HepG2 (cell line): ENCODE measurements around the gene MAP3K14. TPM values are rescaled to one million over a fixed set of nuclear protein-coding genes. Genes with fewer than 3 reads are reported as not detected.

Source experiments
- ELF1 ChIP-seq: sonication (generic); formaldehyde crosslinking; IDR thresholded peaks from 2 replicates; pipeline ENCODE4 v1.4.0; 2020; ENCODE audit warnings: missing genetic modification reagents
- ELF3 ChIP-seq: IDR thresholded peaks from 2 replicates; pipeline ENCODE4 v1.6.1; 2016; ENCODE audit warnings: missing genetic modification reagents, missing compliant biosample characterization
- ESRRA ChIP-seq: sonication (generic); formaldehyde crosslinking; IDR thresholded peaks from 2 replicates; pipeline ENCODE4 v1.5.1; 2020; ENCODE audit warnings: mild to moderate bottlenecking, low read depth, missing genetic modification reagents
- HIVEP1 ChIP-seq: sonication (generic); formaldehyde crosslinking; IDR thresholded peaks from 2 replicates; pipeline ENCODE4 v1.4.0; 2020; ENCODE audit warnings: mild to moderate bottlenecking, missing genetic modification reagents
- NFYC ChIP-seq: IDR thresholded peaks from 2 replicates; pipeline ENCODE4 v1.6.1; 2016; ENCODE audit warnings: missing genetic modification reagents, missing compliant biosample characterization
- TAF1 ChIP-seq: sonication (generic); formaldehyde crosslinking; IDR thresholded peaks from 2 replicates; pipeline ENCODE4 v1.4.0; 2020; ENCODE audit warnings: missing genetic modification reagents
- TBP ChIP-seq: sonication (generic); formaldehyde crosslinking; IDR thresholded peaks from 2 replicates; pipeline ENCODE4 v1.5.0; 2020; ENCODE audit warnings: missing genetic modification reagents
- TEAD2 ChIP-seq: sonication (generic); formaldehyde crosslinking; IDR thresholded peaks from 2 replicates; pipeline ENCODE4 v1.9.0; 2021; ENCODE audit warnings: missing genetic modification reagents
- ZBTB20 ChIP-seq: sonication (generic); formaldehyde crosslinking; IDR thresholded peaks from 2 replicates; pipeline ENCODE4 v1.8.1; 2023; ENCODE audit warnings: missing genetic modification reagents, low read depth, mild to moderate bottlenecking, borderline replicate concordance
- ZC3H13 ChIP-seq: sonication (generic); formaldehyde crosslinking; IDR thresholded peaks from 2 replicates; pipeline ENCODE4 v1.8.1; 2023; ENCODE audit warnings: mild to moderate bottlenecking, missing genetic modification reagents, moderate library complexity
- ZFX ChIP-seq: sonication (generic); formaldehyde crosslinking; IDR thresholded peaks from 2 replicates; pipeline ENCODE4 v1.4.0; 2020; ENCODE audit warnings: mild to moderate bottlenecking, low read depth, missing genetic modification reagents, moderate library complexity
- ZNF263 ChIP-seq: sonication (generic); formaldehyde crosslinking; IDR thresholded peaks from 2 replicates; pipeline ENCODE4 v1.4.0; 2020; ENCODE audit warnings: missing genetic modification reagents
- polyA plus RNA-seq, 8 experiments: library from polyadenylated mRNA; depleted of rRNA in 3 of 8; stranded (reverse) in 7 of 8; unstranded in 1 of 8; fragments of >200 nt; fragmentation: Illumina TruSeq in 4 of 8; extraction: Trizol in 4 of 8; gene quantifications; 2 replicates each; pipeline versions ENCODE4 v1.2.1 to v1.2.3, GENCODE V29; 2011 to 2016; ENCODE audit warnings: low read depth in 4 of 8, missing spikeins in 1 of 8, mixed read lengths in 1 of 8; ENCODE audit not compliant: insufficient read depth in 1 of 8
- total RNA-seq, 5 experiments: library from RNA; depleted of rRNA; stranded (reverse); fragments of >200 nt; fragmentation: Illumina TruSeq; extraction: Trizol; gene quantifications; 2 replicates each; pipeline ENCODE4 v1.2.3, GENCODE V29; 2016; ENCODE audit warnings: low read depth in 1 of 5
- TF ChIP-seq, protein P1 (sequence below): sonication (generic); formaldehyde crosslinking; IDR thresholded peaks from 2 replicates; pipeline ENCODE4 v1.9.0; 2022; ENCODE audit warnings: missing genetic modification reagents, mild to moderate bottlenecking, borderline replicate concordance
- TF ChIP-seq, protein P2 (sequence below), 2 experiments: sonication (generic) in 1 of 2; formaldehyde crosslinking in 1 of 2; IDR thresholded peaks; 2 replicates each; pipeline versions ENCODE4 v1.4.0 to v1.6.1; 2018 to 2020; ENCODE audit warnings: missing genetic modification reagents in 2 of 2, borderline replicate concordance in 1 of 2, low read depth in 1 of 2, mild to moderate bottlenecking in 1 of 2, missing biosample characterization in 1 of 2
- TF ChIP-seq, protein P3 (sequence below): IDR thresholded peaks from 2 replicates; pipeline ENCODE4 v1.6.1; 2016; ENCODE audit warnings: low read depth, borderline replicate concordance
- TF ChIP-seq, protein P4 (sequence below), 2 experiments: sonication (generic) in 1 of 2; formaldehyde crosslinking in 1 of 2; IDR thresholded peaks; 2 replicates each; pipeline versions ENCODE4 v1.6.1 to v1.9.0; 2014 to 2022; ENCODE audit warnings: antibody characterized with exemption in 1 of 2, borderline replicate concordance in 1 of 2, inconsistent platforms in 1 of 2, low read depth in 1 of 2, missing genetic modification reagents in 1 of 2

Gene MAP3K14
- total and polyA plus RNA-seq, 2 of the 13 experiments (the other 11 are each of a cell fraction or from before 2014, with no cell fraction given), result 2.6 TPM

DNA sequence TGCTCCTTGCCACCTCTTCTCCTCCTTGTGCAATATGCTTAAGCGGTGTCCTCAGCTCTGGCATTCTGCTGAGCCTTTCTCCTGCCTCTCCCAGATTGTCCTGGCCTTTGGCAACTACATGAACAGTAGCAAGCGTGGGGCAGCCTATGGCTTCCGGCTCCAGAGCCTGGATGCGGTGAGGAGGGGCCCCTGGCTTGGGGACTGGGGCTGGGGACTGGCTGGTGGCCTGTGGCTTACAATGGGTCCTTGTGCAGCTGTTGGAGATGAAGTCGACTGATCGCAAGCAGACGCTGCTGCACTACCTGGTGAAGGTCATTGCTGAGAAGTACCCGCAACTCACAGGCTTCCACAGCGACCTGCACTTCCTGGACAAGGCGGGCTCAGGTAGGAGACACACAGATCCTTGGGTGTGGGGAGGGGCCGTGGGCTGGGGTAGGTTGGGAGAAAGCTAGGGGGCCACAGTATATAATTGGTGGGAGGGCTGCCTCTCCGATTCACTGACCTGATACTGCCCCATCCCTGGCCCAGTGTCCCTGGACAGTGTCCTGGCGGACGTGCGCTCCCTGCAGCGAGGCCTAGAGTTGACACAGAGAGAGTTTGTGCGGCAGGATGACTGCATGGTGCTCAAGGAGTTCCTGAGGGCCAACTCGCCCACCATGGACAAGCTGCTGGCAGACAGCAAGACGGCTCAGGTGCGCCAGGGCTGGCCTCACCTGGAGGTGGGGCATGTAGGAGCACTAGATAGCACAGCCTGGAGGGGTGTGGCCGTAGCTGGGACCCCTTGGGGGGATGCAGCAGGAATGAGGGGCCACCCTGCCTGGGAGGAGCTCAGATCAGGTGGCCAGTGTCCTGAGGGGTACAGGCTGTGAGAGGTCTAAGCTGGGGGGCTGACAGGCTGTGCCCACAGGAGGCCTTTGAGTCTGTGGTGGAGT lies 71.8 kb downstream of the MAP3K14 start (continued):
- TF ChIP-seq ZBTB20 (CRISPR knock-in tag) (no peak), TBP (CRISPR knock-in tag) (no peak), ZNF263 (peak; percentile 30; the same call in 1 of the 2 replicates), TAF1 (CRISPR knock-in tag) (0 out of 2 replicates have a peak, but pooled peaks have one; percentile 12), ELF1 (CRISPR knock-in tag) (peak; percentile 54; the same call in 1 of the 2 replicates), ESRRA (0 out of 2 replicates have a peak, but pooled peaks have one; percentile 57), ZC3H13 (CRISPR knock-in tag) (no peak), ELF3 (CRISPR knock-in tag) (no peak), HIVEP1 (CRISPR knock-in tag) (no peak), NFYC (CRISPR knock-in tag) (no peak), TEAD2 (no peak), ZFX (CRISPR knock-in tag) (peak; percentile 53; the same call in 1 of the 2 replicates)
- TF ChIP-seq, protein P1, sequence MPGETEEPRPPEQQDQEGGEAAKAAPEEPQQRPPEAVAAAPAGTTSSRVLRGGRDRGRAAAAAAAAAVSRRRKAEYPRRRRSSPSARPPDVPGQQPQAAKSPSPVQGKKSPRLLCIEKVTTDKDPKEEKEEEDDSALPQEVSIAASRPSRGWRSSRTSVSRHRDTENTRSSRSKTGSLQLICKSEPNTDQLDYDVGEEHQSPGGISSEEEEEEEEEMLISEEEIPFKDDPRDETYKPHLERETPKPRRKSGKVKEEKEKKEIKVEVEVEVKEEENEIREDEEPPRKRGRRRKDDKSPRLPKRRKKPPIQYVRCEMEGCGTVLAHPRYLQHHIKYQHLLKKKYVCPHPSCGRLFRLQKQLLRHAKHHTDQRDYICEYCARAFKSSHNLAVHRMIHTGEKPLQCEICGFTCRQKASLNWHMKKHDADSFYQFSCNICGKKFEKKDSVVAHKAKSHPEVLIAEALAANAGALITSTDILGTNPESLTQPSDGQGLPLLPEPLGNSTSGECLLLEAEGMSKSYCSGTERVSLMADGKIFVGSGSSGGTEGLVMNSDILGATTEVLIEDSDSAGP (CRISPR knock-in tag), result peak; percentile 44; the same call in 1 of the 2 replicates
- TF ChIP-seq, protein P2, sequence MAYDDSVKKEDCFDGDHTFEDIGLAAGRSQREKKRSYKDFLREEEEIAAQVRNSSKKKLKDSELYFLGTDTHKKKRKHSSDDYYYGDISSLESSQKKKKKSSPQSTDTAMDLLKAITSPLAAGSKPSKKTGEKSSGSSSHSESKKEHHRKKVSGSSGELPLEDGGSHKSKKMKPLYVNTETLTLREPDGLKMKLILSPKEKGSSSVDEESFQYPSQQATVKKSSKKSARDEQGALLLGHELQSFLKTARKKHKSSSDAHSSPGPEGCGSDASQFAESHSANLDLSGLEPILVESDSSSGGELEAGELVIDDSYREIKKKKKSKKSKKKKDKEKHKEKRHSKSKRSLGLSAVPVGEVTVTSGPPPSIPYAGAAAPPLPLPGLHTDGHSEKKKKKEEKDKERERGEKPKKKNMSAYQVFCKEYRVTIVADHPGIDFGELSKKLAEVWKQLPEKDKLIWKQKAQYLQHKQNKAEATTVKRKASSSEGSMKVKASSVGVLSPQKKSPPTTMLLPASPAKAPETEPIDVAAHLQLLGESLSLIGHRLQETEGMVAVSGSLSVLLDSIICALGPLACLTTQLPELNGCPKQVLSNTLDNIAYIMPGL (CRISPR knock-in tag; IDR thresholded peaks at IDR 0.05; ENCODE audit: borderline replicate concordance in 1 of 2, low read depth in 1 of 2), result peak in 1 of 2 experiments; percentile 28; a peak in 1 of 4 replicates
- TF ChIP-seq, protein P3, sequence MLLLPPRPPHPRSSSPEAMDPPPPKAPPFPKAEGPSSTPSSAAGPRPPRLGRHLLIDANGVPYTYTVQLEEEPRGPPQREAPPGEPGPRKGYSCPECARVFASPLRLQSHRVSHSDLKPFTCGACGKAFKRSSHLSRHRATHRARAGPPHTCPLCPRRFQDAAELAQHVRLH (CRISPR knock-in tag), result peak; percentile 16; the same call in 1 of the 2 replicates
- TF ChIP-seq, protein P4, sequence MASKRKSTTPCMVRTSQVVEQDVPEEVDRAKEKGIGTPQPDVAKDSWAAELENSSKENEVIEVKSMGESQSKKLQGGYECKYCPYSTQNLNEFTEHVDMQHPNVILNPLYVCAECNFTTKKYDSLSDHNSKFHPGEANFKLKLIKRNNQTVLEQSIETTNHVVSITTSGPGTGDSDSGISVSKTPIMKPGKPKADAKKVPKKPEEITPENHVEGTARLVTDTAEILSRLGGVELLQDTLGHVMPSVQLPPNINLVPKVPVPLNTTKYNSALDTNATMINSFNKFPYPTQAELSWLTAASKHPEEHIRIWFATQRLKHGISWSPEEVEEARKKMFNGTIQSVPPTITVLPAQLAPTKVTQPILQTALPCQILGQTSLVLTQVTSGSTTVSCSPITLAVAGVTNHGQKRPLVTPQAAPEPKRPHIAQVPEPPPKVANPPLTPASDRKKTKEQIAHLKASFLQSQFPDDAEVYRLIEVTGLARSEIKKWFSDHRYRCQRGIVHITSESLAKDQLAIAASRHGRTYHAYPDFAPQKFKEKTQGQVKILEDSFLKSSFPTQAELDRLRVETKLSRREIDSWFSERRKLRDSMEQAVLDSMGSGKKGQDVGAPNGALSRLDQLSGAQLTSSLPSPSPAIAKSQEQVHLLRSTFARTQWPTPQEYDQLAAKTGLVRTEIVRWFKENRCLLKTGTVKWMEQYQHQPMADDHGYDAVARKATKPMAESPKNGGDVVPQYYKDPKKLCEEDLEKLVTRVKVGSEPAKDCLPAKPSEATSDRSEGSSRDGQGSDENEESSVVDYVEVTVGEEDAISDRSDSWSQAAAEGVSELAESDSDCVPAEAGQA (IDR thresholded peaks at IDR 0.05; ENCODE audit: low read depth), result no peak
- TF ChIP-seq, protein P4 (CRISPR knock-in tag; IDR thresholded peaks at IDR 0.05; ENCODE audit: borderline replicate concordance), result no peak
